GM12878 (cell line): ENCODE results near the gene TRIM17.

ENCODE experiments used
- CBX5 ChIP-seq: sonication (generic); IDR thresholded peaks from 2 replicates; pipeline ENCODE4 v1.6.1; 2016; ENCODE audit warnings: low read depth, moderate library complexity, mild to moderate bottlenecking, inconsistent platforms
- LARP7 ChIP-seq: fragments of 450-650 bp; IDR thresholded peaks from 2 replicates; pipeline ENCODE4 v1.6.1; 2017; ENCODE audit warnings: mild to moderate bottlenecking
- MYC ChIP-seq: IDR thresholded peaks from 2 replicates; pipeline ENCODE4 v1.6.1; 2011; ENCODE audit warnings: mild to moderate bottlenecking, low read length, moderate library complexity, inconsistent platforms; ENCODE audit not compliant: insufficient read depth, insufficient replicate concordance, insufficient read length, severe bottlenecking
- NFYA ChIP-seq: IDR thresholded peaks from 2 replicates; pipeline ENCODE4 v1.6.1; 2011; ENCODE audit warnings: low read depth, mild to moderate bottlenecking, low read length, improper control_type of control experiment, borderline replicate concordance
- NRF1 ChIP-seq: conservative IDR thresholded peaks from 2 replicates; pipeline ENCODE4 v1.6.1; 2011; ENCODE audit warnings: mild to moderate bottlenecking, low read depth, low read length, improper control_type of control experiment
- POLR2AphosphoS5 ChIP-seq: IDR thresholded peaks from 2 replicates; pipeline ENCODE4 v1.6.1; 2011; ENCODE audit warnings: mild to moderate bottlenecking, low read length, inconsistent platforms
- TF ChIP-seq, protein P1 (sequence below), 3 experiments: IDR thresholded peaks in 2 of 3; conservative IDR thresholded peaks in 1 of 3; 2 replicates each; pipeline ENCODE4 v1.5.1; 2011; ENCODE audit warnings: low read depth in 3 of 3, low read length in 3 of 3, mild to moderate bottlenecking in 3 of 3, control low read depth in 2 of 3, moderate library complexity in 2 of 3, inconsistent platforms in 1 of 3, mixed read lengths in 1 of 3; ENCODE audit not compliant: control insufficient read depth in 2 of 3, insufficient read depth in 1 of 3; ENCODE audit errors: extremely low read depth in 1 of 3

DNA sequence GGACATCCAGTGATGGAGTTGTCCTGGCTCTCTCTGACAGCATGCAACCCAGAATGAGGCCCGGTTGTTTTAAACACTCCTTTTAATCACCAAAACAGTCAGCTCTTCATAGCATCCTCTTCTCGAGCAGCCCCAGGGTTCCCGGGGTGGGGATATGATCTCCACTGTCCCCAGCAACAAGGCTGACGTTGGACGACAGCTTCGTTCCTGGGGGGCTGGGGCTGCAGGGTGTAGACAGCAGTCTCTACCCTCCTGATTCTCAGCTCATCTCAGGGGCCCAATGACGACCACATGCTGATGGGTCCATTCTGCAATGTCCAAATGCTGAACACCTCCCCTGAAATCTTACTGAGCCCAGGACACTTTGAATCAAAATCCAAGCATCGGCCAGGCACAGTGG is 37.0 kb downstream of the TRIM17 start:
- TF ChIP-seq CBX5 (no peak), MYC (no peak), LARP7 (no peak), NRF1 (no peak), POLR2AphosphoS5 (no peak), NFYA (no peak)
- TF ChIP-seq, protein P1, sequence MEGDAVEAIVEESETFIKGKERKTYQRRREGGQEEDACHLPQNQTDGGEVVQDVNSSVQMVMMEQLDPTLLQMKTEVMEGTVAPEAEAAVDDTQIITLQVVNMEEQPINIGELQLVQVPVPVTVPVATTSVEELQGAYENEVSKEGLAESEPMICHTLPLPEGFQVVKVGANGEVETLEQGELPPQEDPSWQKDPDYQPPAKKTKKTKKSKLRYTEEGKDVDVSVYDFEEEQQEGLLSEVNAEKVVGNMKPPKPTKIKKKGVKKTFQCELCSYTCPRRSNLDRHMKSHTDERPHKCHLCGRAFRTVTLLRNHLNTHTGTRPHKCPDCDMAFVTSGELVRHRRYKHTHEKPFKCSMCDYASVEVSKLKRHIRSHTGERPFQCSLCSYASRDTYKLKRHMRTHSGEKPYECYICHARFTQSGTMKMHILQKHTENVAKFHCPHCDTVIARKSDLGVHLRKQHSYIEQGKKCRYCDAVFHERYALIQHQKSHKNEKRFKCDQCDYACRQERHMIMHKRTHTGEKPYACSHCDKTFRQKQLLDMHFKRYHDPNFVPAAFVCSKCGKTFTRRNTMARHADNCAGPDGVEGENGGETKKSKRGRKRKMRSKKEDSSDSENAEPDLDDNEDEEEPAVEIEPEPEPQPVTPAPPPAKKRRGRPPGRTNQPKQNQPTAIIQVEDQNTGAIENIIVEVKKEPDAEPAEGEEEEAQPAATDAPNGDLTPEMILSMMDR (IDR thresholded peaks at IDR 0.05 in 2 of 3, conservative IDR thresholded peaks at IDR 0.05 in 1 of 3; ENCODE audit: control insufficient read depth in 2 of 3, extremely low read depth in 1 of 3, insufficient read depth in 1 of 3, low read depth in 3 of 3, low read length in 3 of 3): no peak
